HG03378 (cell line): Measurements from ENCODE around the gene HECTD1.
"Not testable (repeated sequence)": the region's sequence is repeated elsewhere in the genome, so short reads cannot be mapped to it uniquely, and the experiment has no call there.

Experiments
- ATAC-seq: cut with Tn5 transposase; IDR thresholded peaks from one replicate; pipeline ENCODE4 v1.9.1; 2021; ENCODE audit warnings: mild to moderate bottlenecking, moderate library complexity; ENCODE audit not compliant: unreplicated experiment

The HECTD1 gene

DNA sequence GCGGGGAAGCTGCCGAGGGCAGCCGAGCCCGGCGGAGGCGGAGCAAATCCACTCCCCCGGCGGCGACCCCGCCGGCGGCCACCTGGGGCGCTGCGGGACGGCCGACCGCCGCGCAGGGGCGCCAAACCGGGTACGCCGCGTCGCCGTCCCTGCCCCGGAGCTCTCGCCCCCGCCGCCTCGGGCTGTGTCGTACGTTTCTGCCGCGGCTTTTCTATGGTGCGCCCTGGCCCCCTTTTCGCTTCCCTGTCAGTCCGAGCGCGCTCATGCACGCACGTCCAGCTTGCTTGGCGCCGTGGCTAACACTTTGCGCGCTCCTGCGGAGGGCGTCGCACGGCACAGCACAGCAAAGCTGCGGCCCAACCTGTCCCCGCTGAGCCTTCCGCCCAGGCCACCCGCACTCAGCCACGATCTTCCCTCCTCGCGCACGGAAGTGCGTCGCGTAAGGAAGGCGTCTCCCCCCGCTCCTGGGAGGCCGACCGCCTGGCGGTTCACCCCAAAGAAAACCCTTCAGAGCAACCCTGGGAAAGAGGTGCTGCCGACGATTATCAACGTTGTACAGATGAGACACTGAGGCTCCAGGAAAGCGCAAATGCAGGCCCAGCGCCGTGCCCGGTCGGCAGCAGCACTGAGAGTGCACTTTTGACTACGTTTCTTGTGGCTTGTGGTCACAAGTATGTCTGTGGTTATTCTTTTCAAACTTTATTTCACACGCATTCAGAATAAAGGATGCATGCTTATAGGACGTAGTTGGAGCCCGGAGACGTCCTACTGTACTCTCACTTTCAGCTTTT is at the start of gene HECTD1:
Gene HECTD1 (minus strand): TSS at position 39 of the 791 bp plus-strand sequence. CDS start 1,857 bp downstream, outside the sequence.
- peak; percentile 68 for ATAC-seq

GRCh38 chr14:31257244-31257553 is 49.6 kb upstream of the HECTD1 start:
- ATAC-seq: no peak

GRCh38 chr14:31256534-31257243 is 49.1 kb upstream of the HECTD1 start:
- no peak for ATAC-seq

DNA sequence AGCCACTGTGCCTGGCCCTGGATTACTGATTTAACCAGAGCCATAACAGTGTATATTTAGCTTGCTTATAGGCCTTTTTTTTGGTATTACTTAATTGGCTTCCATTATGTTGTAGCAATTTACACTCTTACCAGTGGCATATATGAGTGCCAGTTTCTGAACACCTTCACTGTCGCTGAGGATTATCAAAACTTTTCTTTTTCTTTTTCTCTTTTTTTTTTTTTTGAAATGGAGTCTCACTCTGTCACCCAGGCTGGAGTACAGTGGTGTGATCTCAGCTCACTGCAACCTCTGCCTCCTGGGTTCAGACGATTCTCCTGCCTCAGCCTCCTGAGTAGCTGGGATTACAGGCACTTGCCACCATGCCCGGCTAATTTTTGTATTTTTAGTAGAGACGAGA is 48.3 kb upstream of the HECTD1 start:
- not testable (repeated sequence) for ATAC-seq

GRCh38 chr14:31255286-31255685 is 47.7 kb upstream of the HECTD1 start:
- no peak for ATAC-seq

DNA sequence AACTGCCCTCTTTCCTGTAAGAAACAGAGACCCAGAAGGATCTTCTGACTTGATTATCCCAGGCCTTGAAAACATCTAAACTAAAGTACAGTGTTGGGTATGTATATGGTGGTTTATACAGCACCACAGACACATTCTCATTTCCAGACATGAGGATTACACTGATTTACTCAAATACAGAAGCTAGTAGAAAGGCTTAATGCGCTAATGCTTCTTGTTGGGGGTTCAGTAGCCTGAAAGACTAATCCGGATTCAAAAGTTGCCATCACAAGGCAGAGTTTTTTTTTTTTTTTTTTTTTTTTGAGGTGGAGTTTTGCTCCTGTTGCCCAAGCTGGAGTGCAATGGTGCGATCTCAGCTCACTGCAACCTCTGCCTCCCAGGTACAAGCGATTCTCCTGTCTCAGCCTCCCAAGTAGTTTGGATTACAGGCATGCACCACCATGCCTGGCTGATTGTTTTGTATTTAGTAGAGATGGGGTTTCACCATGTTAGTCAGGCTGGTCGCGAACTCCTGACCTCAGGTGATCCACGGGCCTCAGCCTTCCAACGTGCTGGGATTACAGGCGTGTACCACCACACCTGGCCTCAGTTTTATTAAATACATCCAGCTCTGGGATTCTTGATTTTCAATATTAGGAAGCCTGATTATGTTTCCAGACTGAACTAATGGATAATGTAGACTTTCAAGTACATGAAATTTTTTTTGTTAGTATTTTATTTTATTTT is 46.3 kb upstream of the HECTD1 start:
- ATAC-seq: no peak

DNA sequence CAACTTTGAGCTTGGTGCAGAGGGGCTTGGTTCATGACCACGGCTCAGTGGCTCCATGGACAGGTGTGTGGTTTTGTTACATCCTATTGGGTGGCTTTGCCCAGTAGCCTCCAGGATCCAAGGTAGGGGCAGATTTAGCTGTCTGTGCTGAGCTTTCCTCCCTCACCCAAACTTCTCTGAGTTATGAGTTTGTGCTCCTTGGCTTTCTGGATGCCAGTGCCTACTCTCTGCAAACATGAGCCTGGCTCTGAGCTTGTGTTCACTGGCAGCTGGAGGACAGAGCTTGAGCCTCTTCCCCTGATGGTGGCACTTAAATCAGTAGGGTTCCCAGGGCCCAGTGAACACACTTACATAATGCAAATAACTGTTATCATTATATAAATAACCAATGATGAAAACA is 45.3 kb upstream of the HECTD1 start:
- no peak for ATAC-seq

DNA sequence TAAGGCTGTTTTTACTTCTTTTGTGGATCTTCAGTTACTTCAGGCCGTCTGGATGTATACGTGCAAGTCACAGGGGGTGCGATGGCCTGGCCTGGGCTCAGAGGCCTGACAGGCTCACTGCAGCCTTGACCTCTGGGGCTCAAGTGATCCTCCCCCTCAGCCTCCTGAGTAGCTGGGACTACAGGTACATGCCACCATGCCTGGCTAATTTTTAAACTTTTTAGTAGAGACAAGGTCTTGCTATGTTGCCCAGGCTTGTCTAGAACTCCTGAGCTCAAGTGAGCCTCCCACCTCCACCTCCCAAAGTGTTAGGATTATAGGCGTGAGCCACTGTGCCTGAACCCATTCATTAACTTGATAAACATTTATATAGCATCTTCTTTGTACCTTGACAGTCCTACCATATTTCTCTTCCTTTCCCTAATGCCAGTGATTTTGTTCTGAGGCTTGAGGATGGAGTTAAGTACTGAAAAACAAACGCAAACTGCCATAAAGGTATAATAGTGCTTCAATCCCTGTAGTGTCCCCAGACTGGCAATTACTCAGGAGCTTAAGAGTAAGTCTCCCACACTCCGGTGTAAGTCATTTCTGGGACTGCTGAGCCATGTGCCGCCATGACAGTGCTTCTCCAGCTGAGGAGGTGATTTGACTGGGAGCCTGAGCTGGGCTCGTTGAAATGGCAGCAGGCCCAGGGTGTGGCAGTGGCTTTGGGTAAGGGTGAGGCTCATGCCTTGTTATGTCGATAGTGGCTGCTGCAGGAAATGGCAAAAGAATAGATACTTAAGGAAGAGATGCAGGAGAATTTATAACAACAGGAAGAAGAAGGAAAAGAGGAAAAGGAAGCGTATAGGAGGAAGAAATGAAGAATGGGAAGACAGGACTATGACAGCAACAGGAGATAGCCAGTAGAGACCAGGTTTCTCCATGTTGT is 43.7 kb upstream of the HECTD1 start:
- no peak for ATAC-seq

DNA sequence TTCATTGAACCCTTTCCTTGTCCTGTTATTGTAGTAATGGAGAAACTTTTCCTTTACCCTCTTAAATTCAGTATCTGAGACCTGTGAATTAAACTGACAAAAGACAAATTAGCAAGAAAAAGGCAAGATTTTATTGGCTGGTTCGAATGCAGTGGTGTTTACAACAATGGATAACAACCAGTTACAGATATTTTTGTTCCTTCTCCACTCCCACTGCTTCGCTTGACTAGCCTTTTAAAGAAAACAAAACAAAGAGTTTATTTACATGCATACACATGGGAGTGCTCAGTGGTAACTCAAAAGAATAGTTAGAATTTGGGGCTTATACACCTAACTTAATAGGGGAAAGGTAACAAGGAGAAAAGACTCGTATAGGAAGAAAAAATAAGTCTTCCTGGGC is 37.0 kb upstream of the HECTD1 start:
- ATAC-seq: no peak

DNA sequence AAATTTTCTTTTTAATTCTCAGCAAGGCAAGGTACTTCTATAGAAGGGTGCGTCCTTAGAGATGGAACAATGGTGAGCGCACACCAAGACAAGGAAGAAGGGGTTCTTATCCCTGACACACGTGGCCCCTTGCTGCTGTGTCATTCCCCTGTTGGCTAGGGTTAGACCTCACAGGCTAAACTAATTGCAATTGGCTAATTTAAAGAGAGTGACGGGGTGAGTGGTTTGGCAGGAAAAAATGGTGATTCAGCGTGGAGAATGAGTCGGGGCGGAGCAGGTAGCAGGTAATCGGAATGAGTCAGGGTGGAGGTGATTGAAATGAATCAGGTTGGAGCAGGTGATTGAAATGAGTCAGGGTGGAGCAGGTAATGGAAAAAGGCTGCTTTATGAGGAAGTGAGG is 36.3 kb upstream of the HECTD1 start:
- ATAC-seq: no peak

DNA sequence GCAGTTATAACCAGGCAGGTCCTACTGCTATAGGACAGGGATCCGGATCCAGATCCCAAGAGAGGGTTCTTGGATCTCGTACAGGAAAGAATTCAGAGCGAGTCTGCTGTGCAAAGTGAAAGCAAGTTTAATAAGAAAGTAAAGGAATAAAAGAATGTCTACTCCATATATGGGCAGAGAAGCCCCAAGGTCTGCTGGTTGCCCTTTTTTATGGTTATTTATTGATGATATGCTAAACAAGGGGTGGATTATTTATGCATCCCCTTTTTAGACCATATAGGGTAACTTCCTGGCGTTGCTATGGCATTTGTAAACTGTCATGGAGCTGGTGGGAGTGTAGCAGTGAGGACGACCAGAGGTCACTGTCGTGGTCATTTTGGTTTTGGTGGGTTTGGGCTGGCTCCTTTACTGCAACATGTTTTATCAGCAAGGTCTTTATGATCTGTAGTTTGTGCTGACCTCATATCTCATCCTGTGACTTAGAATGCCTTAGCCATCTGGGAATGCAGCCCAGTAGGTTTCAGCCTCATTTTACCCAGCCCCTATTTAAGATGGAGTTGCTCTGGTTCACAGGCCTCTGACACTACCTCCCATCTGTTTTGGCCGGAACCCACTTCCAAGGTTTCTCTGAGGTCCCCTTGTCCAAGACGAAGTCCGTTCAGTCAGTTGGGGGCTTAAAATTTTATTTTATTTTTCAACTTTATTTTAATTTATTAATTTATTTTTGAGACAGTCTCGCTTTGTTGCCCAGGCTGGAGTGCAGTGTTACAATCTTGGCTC is 34.8 kb upstream of the HECTD1 start:
- ATAC-seq: not testable (repeated sequence)

DNA sequence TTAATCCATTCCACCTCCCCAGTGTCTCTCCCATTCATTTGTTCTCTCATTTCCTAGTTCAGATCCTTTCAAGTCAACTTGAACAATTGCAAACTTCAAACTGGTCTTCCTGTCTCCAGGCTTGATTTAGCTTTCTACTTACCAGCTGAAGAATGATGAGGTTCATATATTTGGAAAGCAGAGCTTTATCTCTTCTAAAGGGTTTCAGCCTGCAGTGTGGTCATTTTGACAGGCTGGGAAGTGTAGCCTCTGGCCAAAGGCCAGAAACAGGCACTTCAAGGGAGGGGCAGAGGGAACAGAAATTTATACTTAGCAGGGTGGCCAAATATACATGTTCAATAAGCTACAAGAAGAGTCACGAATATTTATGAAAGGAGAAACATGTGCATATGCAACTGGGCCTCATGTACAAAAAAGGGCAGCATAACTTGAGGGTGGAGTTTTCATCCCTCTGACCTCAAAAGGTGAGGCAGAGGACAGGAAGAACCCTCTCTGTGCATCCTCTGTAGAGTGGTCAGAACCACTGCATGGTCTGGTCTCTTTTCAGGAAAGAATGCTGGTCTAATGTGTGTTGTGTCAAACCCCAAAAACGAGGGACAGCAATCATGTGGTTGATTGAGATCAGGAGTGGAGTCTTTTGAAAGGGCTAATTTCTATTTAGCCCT is 34.0 kb upstream of the HECTD1 start:
- peak; percentile 67 for ATAC-seq

DNA sequence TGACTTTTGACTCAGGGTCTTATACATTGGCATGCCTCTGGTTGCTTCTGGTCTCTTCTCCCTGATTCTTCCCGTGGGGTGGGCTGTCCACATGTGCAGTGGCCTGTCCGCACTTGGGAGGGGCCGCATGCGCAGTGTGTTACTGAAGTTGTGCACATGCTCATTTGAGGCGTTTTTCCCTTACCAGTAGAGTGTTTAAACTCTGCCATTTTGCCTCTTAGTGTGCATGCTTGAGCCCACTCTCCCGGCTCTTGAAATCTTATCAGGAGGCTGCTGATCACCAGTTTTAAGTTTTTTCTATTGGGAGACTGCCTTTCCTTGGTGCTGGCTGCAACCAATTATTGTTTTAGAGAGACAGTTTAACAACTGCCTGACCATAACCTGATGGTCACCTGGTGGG is 32.1 kb upstream of the HECTD1 start:
- ATAC-seq: no peak

DNA sequence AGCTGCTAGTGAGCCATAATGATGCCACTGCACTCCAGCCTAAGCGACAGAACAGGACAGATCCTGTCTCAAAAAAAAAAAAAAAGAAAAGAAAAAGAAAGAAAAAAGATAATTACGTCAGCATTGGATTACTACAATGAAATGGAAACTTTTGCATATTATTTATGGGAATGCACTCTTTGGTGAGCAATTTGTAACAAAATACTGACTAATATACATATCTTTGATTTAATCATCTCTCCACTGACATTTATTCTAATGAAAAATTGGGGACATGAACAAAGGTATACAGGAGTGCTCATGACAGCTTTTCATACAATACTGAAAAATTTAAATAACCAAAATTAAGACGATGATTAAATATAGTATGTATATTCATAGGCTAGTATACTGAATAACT is 27.9 kb upstream of the HECTD1 start:
- ATAC-seq: no peak

- ATAC-seq: no peak
Measured at GRCh38 chr14:31232081-31232480, 24.5 kb upstream of the HECTD1 start.

- not testable (repeated sequence) for ATAC-seq
Measured at GRCh38 chr14:31231272-31231671, 23.7 kb upstream of the HECTD1 start.

GRCh38 chr14:31230573-31230958 is 23.0 kb upstream of the HECTD1 start:
- no peak for ATAC-seq

DNA sequence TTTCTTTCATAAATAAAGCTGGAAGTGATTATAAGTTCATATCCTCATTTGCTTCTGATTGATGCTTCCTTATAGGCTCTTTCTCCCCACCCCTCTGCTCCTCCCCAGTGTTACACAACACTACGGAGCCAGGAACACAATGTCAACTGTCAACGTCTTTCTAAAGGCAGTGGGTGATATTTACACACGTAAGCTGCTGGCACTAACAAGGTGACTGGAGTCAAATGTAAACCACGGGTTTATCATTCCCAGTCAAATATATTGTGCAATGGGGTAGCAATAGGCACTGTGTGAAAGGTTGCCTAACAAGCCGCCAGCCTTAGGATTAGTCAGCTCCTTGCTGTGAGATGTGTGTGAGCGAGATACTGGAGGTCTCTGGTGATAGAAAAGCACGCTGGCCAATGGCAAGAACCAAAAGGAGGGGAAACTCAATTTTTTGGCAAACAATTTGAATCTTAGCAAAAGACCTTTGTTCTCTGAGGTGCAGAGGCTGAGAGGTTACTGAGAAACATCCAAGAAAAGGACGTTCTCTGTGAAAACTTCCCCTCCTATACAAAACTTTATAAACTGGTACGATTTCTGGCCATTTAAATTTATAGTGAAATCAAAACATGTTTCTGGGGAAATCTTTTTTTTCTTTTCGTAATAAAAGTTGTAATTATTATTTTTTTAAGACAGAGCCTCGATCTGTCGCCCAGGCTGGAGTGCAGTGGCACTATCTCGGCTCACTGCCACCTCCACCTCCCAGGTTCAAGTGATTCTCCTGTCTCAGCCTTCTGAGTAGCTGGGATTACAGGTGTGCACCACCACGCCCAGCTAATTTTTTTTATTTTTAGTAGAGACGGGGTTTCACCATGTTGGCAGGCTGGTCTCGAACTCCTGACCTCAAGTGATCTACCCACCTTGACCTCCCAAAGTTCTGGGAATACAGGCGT is 22.3 kb upstream of the HECTD1 start:
- no peak for ATAC-seq
